ENCODE measurements around the gene RASA4.
"Not testable (repeated sequence)": the region's sequence is repeated elsewhere in the genome, so short reads cannot be mapped to it uniquely, and the experiment has no call there.

GRCh38 chr7:102581722-102582121 is 34.8 kb downstream of the RASA4 start:
- not testable (repeated sequence) for TF ChIP-seq TAF1 (IDR thresholded peaks at IDR 0.05; ENCODE audit: borderline replicate concordance, low read depth, low read length); POLR2AphosphoS5 (IDR thresholded peaks at IDR 0.05; ENCODE audit: low read depth, low read length)
